ENCODE results near the gene ZNF385B.

GRCh38 chr2:179793902-179794301 is 67.5 kb downstream of the ZNF385B start:
- no peak for TF ChIP-seq CTCF (IDR thresholded peaks at IDR 0.05; ENCODE audit: low read length)
- no peak for TF ChIP-seq EZH2 (IDR thresholded peaks at IDR 0.05; ENCODE audit: borderline replicate concordance, low read length)

Data from OCI-LY1 (cell line).